Stimulated activated CD8-positive, alpha-beta memory T cell treated with anti-CD3 and anti-CD28 coated beads, Interleukin-7, amount 100 ng/mL, for 48 hours (primary cell): ENCODE measurements around the gene ARMH1.
"Not testable (repeated sequence)": the region's sequence is repeated elsewhere in the genome, so short reads cannot be mapped to it uniquely, and the experiment has no call there.

Experiments used
- DNase-seq, 2 donors: peaks; one replicate each; pipeline ENCODE4 v3.0.0-alpha.2; 2020; ENCODE audit warnings: low read depth in 1 of 2; ENCODE audit errors: extremely low read depth in 1 of 2

ARMH1 gene

DNA sequence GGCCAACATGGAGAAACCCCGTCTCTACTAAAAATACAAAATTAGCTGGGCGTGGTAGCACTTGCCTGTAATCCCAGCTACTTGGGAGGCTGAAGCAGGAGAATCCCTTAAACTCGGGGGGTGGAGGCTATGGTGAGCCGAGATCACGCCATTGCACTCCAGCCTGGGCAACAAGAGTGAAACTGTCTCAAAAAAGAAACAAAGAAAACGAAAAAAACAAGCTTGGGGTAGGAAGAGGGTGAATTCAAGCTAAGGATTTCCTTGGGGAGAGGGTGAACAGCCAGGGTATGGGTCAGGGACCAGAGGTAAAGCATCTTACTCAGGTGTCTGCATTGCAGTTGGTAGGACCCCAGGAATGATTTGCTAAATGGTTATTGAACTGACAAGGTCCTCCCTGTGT lies 91.9 kb downstream of the ARMH1 start:
- DNase-seq = not testable (repeated sequence)
